GM19025 (cell line): ENCODE measurements around the gene TGIF2.
"Not testable (repeated sequence)": the region's sequence is repeated elsewhere in the genome, so short reads cannot be mapped to it uniquely, and the experiment has no call there.

Source experiments
- ATAC-seq: cut with Tn5 transposase; IDR thresholded peaks from one replicate; pipeline ENCODE4 v1.9.1; 2021; ENCODE audit warnings: mild to moderate bottlenecking, low read depth, moderate library complexity; ENCODE audit not compliant: unreplicated experiment

The TGIF2 gene

DNA sequence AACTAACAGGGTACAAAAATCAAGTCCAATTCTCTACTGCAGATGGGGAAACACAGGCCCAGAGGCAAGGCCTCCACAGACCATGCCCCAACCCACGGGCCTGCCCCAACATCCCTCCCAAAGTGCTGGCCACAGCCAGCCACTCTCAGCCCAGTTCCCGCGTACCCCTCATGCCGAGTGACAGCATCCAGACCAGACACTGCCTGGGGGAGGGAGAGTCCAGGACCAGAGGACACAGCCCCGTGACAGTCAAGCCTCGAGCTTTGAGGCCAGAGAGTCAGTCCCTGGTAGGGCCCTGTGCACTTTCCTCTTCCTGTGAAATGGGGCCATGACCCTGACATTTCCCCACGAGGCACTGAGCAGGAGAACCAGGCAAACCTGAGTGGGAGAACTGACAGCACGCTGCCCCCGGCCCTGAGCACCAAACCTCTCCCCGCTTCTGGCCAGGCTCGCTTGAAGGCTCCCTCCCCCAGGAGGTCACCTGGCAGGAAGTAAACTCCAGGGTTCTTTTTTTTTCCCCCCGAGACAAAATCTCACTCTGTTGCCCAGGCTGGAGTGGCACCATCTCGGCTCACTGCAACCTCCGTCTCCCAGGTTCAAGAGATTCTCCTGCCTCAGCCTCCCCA lies 27.2 kb upstream of the TGIF2 start:
- no peak for ATAC-seq

DNA sequence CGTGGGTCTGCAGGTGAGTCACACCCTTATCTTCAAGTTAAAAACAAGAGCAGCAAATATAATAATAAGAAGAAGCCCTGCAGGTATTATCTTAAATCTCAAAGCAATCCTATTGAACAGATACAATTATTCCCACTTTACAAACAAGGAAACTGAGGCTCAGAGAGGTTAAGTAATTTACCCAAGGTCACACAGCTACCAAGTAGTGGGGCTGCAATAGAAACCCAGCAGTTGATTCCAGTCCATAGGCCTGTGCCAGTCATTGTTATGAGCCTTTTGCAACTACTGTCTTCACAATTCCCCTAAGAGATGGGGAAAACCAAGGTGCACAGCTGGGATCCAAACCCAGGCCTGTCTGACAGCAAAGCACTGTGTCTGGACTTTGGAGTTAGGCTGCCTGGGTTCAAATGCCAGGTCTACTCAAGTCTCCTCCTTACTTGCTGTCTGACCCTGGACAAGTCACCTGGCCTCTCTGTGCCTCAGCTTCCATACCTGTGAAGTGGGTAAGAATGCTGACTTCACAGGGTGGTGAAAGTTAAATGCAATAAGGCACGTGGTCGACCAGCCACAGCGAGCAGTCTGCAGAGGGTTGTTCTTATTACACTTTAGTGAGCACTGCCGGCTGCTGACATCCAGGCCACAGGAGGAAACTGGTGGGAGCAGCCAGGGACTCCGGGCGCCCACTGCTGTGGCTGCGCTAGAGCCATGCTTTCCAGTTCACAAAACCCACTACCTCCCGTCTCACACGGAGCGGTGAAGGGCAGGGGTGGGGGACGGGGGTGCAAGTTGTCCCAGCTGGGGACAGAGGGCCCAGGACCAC lies 26.0 kb upstream of the TGIF2 start:
- ATAC-seq: no peak

DNA sequence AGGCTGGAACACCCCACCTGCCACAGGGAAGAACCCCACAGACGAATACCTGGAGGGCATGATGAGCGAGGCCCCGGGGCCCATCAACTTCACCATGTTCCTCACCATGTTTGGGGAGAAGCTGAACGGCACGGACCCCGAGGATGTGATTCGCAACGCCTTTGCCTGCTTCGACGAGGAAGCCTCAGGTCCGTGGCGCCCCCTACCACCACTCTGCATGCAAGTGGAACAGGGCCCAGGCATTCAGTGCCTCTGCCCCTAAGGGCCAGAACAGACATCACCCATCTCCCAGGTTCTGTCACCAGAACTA lies 25.4 kb upstream of the TGIF2 start:
- ATAC-seq: no peak

DNA sequence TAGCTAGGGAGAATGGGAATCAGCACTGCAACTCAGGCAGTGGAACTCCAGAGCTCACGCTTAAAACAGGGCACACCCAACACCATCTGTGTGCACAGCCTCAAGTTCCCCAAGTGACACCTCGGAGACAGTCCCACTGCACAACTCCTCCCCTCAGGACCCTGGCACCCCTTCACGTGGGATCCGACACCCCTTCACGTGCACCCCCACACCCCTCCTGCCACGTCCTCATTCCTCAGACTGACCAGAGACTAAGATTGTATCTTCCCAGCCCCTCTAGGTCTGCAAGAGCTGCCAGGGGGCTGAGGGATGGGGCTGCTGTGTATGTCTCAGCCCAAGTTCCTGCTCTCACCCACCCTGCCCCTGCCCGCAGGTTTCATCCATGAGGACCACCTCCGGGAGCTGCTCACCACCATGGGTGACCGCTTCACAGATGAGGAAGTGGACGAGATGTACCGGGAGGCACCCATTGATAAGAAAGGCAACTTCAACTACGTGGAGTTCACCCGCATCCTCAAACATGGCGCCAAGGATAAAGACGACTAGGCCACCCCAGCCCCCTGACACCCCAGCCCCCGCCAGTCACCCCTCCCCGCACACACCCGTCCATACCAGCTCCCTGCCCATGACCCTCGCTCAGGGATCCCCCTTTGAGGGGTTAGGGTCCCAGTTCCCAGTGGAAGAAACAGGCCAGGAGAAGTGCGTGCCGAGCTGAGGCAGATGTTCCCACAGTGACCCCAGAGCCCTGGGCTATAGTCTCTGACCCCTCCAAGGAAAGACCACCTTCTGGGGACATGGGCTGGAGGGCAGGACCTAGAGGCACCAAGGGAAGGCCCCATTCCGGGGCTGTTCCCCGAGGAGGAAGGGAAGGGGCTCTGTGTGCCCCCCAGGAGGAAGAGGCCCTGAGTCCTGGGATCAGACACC lies 24.4 kb upstream of the TGIF2 start:
- ATAC-seq: no peak

DNA sequence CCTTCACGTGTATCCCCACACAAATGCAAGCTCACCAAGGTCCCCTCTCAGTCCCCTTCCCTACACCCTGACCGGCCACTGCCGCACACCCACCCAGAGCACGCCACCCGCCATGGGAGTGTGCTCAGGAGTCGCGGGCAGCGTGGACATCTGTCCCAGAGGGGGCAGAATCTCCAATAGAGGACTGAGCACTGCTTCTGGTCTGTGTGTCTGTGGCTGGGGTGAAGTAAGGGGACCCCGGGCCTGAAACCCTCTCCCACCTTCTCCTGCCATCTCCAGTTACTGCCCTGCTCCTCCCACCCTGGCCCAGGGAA lies 23.8 kb upstream of the TGIF2 start:
- no peak for ATAC-seq

DNA sequence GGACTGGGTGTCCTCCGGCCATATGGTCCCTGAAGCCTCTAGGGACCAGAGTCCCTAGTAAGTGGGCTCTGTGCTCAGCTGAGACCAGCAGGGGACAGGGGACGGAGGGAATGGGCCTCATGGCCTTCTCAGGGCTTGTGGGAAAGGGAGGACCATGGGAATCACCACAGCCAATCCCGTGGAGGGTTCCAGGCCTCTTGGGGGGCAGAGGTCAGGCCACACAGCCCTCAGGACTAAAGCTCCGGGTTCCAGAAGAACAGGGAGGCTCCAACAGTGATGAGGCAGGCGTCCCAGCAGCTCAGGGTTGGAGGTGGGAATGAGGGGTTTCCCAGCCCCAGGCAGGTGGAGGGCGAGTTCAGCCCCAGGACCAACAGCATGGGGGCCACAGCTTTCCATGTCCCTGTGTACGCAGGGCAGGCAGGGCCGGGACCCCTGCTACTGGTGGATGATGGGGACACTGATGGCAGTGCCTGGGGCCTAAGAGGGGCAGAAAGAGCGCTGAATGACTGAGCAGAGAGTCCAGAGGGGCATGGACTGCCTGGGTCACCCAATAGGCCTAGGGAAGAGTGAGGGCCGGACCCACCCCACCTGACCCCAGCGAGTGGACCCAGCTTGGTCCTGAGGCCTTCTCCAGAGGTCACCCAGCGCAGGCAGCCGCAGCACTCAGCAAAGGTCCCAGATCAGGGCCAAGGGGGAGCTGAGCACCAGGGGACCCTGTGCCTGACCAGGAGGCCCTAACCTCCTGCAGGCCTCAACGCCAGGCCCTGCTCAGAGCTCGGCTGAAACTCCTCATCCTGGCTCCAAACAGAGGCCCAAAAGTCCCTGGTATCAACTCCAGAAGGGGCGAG lies 23.2 kb upstream of the TGIF2 start:
- ATAC-seq: no peak

DNA sequence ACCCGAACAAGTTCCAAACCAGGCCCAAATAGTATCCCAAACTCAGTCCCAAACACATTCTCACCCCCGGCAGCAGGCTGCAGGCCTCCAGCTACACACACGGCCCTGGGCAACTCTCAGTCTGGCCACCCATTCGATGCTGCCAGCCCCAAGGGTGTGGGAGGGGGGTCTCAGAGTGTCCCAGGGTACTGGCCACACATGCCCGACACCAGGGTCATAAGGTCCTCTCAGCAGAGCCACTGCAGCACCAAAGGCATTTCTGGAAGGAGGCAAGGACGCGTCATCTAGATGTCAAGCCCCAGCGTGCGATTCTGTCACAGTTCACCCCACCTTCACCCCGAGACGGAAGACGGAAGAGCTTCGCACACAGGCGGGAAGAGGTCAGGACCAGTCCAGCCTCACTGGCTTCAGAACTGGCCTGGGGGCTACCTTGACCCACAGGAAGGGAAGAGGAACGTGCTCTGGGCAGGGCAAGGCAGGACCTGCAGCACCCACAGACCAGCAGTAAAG lies 22.6 kb upstream of the TGIF2 start:
- ATAC-seq: no peak

DNA sequence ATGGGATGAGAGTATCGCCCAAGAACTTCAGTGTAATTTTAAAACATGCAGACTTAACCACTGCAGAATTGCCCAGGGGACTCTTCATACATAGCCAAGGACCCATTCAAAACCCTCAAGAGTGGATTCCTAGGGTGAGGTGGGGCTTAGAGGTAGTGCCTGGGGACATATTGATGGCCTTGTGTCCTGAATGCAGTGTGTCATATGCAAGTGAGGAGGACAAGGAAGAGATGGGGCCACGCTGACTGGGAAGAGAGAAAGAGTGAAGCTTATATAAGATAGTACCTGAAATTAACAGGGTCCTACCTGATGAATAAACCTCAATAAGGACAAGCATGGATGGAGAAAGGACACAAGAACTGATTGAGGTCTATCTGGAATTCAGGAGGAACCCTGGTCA lies 18.1 kb upstream of the TGIF2 start:
- ATAC-seq: no peak

DNA sequence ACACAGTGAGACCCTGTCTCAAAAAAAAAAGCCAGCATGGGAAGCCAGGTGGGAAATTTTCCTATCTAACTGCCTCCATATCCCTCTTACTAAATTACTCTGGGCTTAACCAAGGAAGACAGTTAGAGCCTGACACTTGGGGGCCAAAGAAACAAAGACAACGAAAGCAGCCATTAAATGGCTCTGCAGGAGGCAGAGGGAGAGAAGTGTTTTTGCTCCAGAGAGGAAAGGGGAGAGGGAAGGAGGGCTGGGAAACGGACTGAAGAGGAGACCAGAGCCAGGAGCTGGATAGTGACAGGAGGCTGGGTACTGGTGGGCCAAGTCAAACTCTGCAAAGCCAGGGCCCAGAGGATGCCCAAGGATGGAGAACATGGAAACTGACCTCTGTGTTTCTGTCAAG lies 10.7 kb upstream of the TGIF2 start:
- no peak for ATAC-seq

DNA sequence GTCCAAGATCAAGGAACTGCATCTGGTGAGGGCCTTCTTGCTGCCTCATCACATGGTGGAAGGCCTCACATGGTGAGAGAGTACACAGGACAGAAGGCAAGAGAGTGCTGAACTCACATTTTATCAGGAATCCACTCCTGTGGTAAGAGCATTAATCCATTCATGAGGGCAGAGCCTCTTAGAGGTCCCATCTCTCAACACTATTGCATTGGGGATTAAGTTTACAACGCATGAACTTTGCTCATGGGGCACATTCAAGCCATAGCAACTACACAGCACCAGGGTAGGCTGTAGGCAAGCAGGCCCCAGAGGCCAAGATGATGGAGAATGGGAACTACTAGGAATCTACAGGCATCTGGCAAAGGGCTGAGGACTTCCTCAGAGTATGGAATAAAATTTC lies 10.0 kb upstream of the TGIF2 start:
- ATAC-seq: no peak

DNA sequence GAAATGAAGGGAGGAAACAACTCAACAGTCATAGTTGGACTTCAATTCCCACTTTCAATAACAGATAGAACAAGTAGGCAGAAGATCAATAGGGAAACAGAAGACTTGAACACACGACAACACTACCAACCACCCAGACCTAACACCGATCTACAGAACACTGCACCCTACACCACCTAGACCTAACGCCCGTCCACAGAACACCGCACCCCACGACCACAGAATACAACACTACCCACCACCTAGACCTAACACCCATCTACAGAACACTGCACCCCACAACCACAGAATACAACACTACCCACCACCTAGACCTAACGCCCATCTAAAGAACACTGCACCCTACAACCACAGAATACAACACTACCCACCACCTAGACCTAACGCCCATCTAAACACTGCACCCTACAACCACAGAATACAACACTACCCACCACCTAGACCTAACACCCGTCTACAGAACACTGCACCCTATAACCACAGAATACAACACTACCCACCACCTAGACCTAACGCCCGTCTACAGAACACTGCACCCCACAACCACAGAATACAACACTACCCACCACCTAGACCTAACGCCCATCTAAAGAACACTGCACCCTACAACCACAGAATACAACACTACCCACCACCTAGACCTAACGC lies 9.2 kb upstream of the TGIF2 start:
- not testable (repeated sequence) for ATAC-seq

DNA sequence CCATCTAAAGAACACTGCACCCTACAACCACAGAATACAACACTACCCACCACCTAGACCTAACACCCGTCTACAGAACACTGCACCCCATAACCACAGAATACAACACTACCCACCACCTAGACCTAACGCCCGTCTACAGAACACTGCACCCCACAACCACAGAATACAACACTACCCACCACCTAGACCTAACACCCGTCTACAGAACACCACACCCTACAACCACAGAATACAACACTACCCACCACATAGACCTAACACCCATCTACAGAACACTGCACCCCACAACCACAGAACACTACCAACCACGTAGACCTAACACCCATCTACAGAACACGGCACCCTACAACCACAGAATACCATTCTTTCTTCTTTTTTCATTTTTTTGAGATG lies 8.7 kb upstream of the TGIF2 start:
- ATAC-seq: not testable (repeated sequence)

DNA sequence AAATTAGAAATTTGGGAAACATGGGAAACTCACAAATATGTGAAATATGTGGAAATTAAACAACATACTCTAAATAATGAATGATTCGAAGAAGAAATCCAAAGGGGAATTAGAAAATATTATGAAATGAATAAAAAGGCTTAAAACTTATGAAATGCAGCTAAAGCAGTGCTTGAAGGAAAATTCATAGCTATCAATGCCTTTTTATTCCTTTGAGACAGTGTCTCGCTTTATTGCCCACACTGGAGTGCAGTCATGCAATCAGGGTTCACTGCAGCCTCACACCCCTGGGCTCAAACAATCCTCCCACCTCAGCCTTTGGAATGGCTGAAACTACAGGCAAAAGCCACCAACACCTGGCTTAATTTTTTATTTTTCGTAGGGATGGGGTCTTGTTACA lies 7.9 kb upstream of the TGIF2 start:
- no peak for ATAC-seq

DNA sequence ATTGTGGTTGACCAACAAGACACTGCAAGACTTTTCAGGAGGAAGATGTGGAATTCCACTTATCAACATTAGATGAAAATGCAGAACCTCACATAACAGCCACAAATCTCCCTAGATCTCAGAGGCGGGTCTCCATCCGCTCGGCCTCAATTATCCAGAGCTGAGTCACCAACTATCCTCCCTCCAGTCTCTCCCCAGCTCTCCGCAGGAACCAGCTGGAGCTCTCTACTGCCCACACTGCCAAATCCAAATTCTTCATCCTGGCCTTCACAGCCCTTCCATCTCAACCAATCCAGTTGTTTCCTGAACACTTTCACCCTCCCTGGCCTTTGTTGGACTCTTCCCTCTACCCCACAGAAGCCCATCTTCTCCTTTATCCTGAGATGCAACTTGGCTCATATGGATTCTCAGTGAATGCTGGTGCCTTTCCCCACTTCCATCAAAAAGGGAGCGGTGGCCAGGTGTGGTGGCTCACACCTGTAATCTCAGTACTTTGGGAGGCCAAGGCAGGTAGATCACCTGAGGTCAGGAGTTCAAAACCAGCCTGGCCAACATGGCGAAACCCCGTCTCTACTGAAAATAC lies 3.5 kb upstream of the TGIF2 start:
- ATAC-seq: no peak

DNA sequence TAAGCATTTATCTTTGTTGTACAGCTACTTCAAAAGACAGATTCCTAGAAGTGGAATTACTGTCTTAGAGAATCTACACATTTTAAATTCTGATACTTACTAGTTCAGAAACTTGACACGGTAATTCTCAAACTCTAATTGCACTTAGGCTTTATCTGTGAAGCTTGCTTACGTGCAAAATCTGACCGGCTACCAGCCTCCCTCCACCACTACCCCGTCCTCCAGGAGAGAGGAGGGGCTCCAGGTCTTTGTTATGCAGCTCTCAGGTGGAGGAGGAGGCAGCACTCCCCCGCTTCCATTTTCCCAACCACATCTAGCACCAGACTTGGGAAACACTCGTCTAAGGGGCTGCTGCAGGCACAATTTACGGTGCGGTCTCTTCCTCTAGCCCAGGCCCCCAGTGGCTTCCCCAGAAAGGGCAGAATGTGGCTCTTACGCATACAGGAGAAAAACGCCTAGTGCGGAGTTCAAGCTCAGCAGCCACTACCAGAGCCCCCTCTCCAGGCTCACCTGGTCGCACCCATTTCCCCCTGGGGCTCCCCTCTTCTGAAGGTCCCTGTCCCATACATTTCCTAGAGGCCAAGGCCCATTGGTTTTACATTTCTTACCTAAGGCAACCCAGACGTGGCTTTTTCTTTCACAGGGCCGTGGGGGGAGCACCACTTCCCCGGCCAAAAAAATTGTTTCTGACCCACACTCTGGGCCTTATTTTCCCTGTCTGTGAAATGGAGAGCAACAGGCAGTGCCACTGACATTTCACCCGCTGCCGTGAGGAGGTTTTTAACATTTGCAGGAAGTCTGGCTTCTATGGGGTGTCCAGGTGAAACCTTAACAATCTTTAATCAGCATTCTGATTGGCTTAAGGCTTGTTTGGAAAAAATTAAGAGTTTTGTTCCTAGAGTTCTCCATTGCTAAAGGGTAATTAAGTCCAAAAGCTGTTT lies 1.6 kb upstream of the TGIF2 start:
- ATAC-seq: no peak

DNA sequence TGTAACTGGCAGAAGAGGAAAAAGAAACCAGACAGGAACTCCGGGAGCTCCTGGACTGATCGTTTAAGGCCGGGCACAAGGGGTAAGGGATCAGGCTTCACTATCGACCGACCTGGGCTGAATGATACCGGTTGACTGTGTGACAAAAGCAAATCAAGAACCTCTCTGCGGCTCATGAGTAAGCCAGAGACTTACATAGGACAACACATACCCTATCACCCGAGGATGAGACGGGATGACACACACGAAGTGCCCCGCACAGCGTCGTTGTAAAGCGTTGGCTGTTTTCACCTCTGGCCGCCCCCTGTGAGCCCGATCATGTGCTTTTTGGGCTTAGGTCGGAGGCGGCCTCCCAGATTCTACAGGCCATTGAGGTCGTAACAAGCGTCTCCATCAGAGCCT lies 695 bp upstream of the TGIF2 start:
- ATAC-seq: no peak

DNA sequence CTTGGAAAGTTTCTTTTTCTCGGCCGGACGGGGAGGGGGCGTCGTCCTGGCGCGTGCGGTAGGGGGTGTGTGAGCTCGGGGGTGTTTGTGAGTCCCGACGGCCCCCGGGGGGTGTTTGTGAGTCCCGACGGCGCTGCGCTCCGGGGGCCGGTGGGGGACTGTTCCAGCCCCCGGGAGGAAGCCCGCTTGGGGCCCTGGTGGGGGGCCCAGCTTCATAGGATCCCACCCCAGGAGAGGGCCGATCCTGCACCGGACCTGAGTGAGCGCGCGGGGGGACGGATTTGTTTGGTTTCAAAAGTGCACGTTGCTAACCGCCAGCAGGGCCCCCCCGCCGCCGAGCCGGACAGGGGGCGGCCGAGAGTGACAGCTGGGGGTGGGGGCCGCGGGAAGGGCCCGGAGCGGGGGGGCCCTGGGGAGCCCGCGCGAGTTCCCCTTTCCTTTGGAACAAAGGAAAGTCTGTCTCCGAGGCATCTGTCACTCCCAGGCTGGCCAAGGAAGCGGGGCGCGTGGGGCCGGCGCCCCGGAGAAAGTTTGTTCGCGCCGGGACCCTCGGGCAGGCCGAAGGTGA lies 485 bp downstream of the TGIF2 start:
- no peak for ATAC-seq
